ENCODE measurements around the gene CRABP2.

Gene CRABP2

DNA sequence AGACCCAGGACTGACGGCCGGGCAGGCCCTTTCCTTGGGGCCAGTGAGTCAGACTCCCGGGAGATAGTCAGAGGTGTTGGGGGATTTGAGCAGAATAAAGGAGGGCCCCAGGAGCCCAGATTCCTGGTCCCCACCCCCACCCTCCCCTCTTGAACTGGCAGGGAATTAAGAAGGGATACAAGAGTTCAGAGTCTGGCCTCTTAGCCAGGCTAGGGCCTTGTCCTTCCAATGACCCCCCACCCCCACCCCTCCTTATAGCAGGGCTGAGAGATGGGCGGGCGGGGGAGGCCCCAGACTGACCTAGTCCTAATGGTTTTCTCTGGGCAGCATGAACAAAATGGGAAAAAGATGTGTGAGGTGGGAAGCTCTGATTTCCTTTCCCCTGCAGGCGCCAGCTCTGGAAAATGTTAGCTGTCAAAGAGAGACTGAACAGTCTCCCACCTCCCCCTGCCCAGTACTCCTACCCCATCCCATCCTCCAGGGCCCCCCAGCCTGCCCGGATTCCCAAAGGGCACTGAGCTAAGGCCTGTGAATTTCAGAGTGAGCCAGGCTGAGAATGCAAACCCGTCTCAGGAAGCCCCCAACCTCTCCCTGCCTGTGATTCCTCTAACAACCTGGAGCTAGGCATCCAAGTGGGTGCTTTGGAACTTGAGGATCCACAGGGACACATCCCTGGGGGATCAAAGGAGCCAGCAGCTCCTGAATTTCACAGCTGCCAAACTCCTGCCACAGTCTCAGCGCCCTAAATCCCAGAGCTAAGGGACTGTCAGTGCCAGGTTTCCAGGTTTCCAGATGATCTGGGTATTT lies 5.8 kb upstream of the CRABP2 start:
- TF ChIP-seq FOXP2 (optimal IDR thresholded peaks at IDR 0.05; ENCODE audit: borderline replicate concordance, extremely low read depth, extremely low read length, insufficient read depth) (no peak), SIN3A (IDR thresholded peaks at IDR 0.05; ENCODE audit: borderline replicate concordance, insufficient read depth, low read length) (no peak), TAF1 (IDR thresholded peaks at IDR 0.05; ENCODE audit: borderline replicate concordance, insufficient read depth, low read length) (no peak), POLR2AphosphoS5 (IDR thresholded peaks at IDR 0.05; ENCODE audit: low read depth, low read length) (no peak)
- TF ChIP-seq, protein P1, sequence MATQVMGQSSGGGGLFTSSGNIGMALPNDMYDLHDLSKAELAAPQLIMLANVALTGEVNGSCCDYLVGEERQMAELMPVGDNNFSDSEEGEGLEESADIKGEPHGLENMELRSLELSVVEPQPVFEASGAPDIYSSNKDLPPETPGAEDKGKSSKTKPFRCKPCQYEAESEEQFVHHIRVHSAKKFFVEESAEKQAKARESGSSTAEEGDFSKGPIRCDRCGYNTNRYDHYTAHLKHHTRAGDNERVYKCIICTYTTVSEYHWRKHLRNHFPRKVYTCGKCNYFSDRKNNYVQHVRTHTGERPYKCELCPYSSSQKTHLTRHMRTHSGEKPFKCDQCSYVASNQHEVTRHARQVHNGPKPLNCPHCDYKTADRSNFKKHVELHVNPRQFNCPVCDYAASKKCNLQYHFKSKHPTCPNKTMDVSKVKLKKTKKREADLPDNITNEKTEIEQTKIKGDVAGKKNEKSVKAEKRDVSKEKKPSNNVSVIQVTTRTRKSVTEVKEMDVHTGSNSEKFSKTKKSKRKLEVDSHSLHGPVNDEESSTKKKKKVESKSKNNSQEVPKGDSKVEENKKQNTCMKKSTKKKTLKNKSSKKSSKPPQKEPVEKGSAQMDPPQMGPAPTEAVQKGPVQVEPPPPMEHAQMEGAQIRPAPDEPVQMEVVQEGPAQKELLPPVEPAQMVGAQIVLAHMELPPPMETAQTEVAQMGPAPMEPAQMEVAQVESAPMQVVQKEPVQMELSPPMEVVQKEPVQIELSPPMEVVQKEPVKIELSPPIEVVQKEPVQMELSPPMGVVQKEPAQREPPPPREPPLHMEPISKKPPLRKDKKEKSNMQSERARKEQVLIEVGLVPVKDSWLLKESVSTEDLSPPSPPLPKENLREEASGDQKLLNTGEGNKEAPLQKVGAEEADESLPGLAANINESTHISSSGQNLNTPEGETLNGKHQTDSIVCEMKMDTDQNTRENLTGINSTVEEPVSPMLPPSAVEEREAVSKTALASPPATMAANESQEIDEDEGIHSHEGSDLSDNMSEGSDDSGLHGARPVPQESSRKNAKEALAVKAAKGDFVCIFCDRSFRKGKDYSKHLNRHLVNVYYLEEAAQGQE (IDR thresholded peaks at IDR 0.05; ENCODE audit: insufficient read depth in 1 of 2, low read depth in 2 of 2, low read length in 2 of 2): no peak

DNA sequence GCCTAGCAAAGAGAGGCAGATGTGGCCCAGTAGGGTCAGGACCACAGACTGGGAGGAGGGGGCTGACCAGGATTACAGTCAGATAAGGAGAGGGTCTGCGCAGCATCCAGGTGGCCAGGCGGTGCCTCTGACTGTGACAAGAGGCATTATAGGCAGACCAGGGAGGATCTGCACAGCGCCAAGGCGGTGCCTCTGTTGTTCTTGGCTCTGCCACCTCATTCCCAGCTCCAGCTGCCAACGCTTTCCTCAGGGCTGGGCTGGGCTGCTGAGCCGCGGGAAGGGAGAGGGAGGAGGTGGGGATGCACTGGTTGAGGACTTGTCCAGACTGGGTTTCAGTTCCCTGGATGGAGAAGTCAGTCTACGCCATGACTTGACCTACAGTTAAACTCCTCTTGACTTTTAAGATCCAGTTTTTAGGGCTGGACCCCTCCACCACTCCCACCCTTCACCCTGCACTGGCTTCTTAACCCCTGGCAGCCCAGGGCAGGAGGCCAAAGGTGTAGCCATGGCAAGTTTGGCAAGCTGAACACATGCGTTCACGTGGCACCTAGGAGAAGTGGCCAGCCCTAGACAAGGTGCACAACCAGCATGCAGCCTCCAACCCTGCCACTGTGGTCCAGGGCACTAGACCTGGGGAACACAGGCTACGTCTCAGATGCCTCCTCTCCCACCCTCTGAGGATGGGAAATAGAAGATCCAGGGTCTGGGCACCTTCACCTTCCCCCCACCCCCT lies 4.5 kb upstream of the CRABP2 start:
- no peak for TF ChIP-seq POLR2AphosphoS5 (IDR thresholded peaks at IDR 0.05; ENCODE audit: low read depth, low read length)
- TF ChIP-seq TAF1 (IDR thresholded peaks at IDR 0.05; ENCODE audit: borderline replicate concordance, insufficient read depth, low read length): no peak
- TF ChIP-seq FOXP2 (optimal IDR thresholded peaks at IDR 0.05; ENCODE audit: borderline replicate concordance, extremely low read depth, extremely low read length, insufficient read depth): no peak
- TF ChIP-seq SIN3A (IDR thresholded peaks at IDR 0.05; ENCODE audit: borderline replicate concordance, insufficient read depth, low read length): no peak
- TF ChIP-seq, protein P1 (IDR thresholded peaks at IDR 0.05; ENCODE audit: insufficient read depth in 1 of 2, low read depth in 2 of 2, low read length in 2 of 2): no peak

DNA sequence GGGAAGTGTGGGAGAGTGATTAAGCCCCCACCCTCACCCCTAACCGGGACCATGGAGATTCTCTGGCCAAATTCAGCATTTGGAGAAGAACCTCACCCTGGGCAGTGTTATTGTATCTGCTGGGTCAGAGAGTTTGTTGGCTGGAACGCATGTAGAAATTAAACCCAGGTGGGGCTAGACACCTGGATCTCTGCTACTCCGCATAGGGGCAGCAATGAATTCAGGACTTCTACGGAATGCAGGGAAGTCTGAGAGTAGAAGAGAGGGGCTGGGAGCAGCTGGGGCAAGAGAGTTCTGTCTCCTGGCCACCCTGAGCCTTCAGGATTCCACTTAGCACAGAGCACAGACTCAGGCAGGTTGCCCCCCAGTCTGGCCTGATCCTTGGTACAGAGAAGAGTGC lies 3.6 kb upstream of the CRABP2 start:
- TF ChIP-seq, protein P1 (IDR thresholded peaks at IDR 0.05; ENCODE audit: insufficient read depth in 1 of 2, low read depth in 2 of 2, low read length in 2 of 2): no peak
- TF ChIP-seq TAF1 (IDR thresholded peaks at IDR 0.05; ENCODE audit: borderline replicate concordance, insufficient read depth, low read length) (no peak), POLR2AphosphoS5 (IDR thresholded peaks at IDR 0.05; ENCODE audit: low read depth, low read length) (no peak), SIN3A (IDR thresholded peaks at IDR 0.05; ENCODE audit: borderline replicate concordance, insufficient read depth, low read length) (no peak), FOXP2 (optimal IDR thresholded peaks at IDR 0.05; ENCODE audit: borderline replicate concordance, extremely low read depth, extremely low read length, insufficient read depth) (no peak)

DNA sequence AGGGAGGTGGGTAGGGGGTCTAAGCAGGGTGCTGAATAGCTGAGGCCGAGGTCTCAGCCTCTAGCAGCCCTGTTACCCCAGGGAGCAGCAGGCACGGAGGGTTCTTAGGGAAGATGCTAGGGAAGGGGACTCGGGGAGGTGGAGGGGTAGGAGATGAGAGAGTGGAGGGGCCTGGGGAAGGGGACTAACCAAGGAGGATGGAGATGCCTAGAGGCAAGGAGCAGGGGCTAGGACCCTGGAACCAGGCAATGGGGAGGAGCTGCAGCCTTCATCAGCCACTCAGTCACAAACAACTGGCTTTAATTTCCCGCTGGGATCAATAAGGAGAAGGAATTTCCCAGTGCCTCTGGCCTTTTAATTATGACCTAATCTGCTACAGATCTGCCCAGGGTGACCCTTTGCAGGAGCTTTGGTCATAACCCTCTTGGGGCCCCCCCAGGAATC lies 2.9 kb upstream of the CRABP2 start:
- TF ChIP-seq POLR2AphosphoS5 (IDR thresholded peaks at IDR 0.05; ENCODE audit: low read depth, low read length) (no peak), FOXP2 (optimal IDR thresholded peaks at IDR 0.05; ENCODE audit: borderline replicate concordance, extremely low read depth, extremely low read length, insufficient read depth) (no peak), SIN3A (IDR thresholded peaks at IDR 0.05; ENCODE audit: borderline replicate concordance, insufficient read depth, low read length) (no peak), TAF1 (IDR thresholded peaks at IDR 0.05; ENCODE audit: borderline replicate concordance, insufficient read depth, low read length) (no peak)
- TF ChIP-seq, protein P1 (IDR thresholded peaks at IDR 0.05; ENCODE audit: insufficient read depth in 1 of 2, low read depth in 2 of 2, low read length in 2 of 2): no peak
